T1000 (cell line): ENCODE data around the gene TUBB3.

ENCODE experiments used
- DNase-seq: peaks from one replicate; lab custom pipeline; 2025; ENCODE audit warnings: mixed read lengths; lab: John Stamatoyannopoulos, UW

Gene TUBB3

GRCh38 chr16:89938175-89938885 lies 15.2 kb downstream of the TUBB3 start:
- no peak for DNase-seq

- no peak for DNase-seq
Observed at GRCh38 chr16:89944773-89945172, 21.6 kb downstream of the TUBB3 start.

GRCh38 chr16:89945654-89946053 lies 22.5 kb downstream of the TUBB3 start:
- DNase-seq: no peak

GRCh38 chr16:89946515-89946914 lies 23.4 kb downstream of the TUBB3 start:
- DNase-seq: no peak

GRCh38 chr16:89949121-89949742 lies 26.1 kb downstream of the TUBB3 start:
- no peak for DNase-seq

- no peak for DNase-seq
Observed at GRCh38 chr16:89949756-89950155, 26.6 kb downstream of the TUBB3 start.

GRCh38 chr16:89951509-89951908 lies 28.4 kb downstream of the TUBB3 start:
- no peak for DNase-seq

GRCh38 chr16:89952049-89952448 lies 28.9 kb downstream of the TUBB3 start:
- no peak for DNase-seq

GRCh38 chr16:89952551-89952950 lies 29.4 kb downstream of the TUBB3 start:
- DNase-seq: no peak

GRCh38 chr16:89953671-89954406 lies 30.7 kb downstream of the TUBB3 start:
- DNase-seq: no peak

- DNase-seq: no peak
Observed at GRCh38 chr16:89954462-89954861, 31.3 kb downstream of the TUBB3 start.

GRCh38 chr16:89955001-89955685 lies 32.0 kb downstream of the TUBB3 start:
- no peak for DNase-seq

GRCh38 chr16:89956505-89957215 lies 33.5 kb downstream of the TUBB3 start:
- DNase-seq: no peak

GRCh38 chr16:89957216-89957785 lies 34.2 kb downstream of the TUBB3 start:
- no peak for DNase-seq

- DNase-seq: no peak
Observed at GRCh38 chr16:89958068-89958467, 34.9 kb downstream of the TUBB3 start.

GRCh38 chr16:89958596-89958995 lies 35.5 kb downstream of the TUBB3 start:
- DNase-seq: no peak

GRCh38 chr16:89960966-89961365 lies 37.8 kb downstream of the TUBB3 start:
- no peak for DNase-seq

GRCh38 chr16:89961920-89962319 lies 38.8 kb downstream of the TUBB3 start:
- DNase-seq: no peak

GRCh38 chr16:89962754-89963498 lies 39.8 kb downstream of the TUBB3 start:
- no peak for DNase-seq

GRCh38 chr16:89964201-89964600 lies 41.1 kb downstream of the TUBB3 start:
- DNase-seq: no peak
